ENCODE data around the gene AASDHPPT.
A peak's percentile ranks its signal among the peaks of the same experiment; 100 is the strongest.
"Not testable (repeated sequence)": the region's sequence is repeated elsewhere in the genome, so short reads cannot be mapped to it uniquely, and the experiment has no call there.

Gene AASDHPPT

GRCh38 chr11:106077609-106078455 lies at the start of gene AASDHPPT:
Gene AASDHPPT, plus strand, starts transcription at chr11:106077662. Its CDS starts 49 bp downstream, at chr11:106077711.
- no peak for DNase-seq

DNA sequence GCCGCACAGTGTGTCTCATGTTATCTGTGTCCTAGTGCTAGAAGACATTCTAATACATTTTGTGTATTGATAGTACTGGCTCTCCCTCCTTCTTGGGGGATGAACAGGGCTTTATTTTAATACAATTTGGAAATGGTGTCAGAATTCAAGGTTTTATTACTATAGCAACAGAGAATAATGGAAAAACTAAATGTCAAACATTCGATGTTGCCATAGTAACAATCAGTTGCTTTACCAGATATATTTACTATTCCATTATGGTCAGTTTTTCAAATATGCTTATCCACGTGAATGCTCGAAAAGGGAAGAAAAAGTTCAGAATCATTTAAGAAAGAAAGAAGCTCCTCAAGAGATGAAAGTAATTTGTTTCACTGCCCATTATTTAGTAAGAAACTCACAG lies 46.9 kb upstream of the AASDHPPT start:
- DNase-seq, result no peak

- no peak for DNase-seq
These were observed 46.2 kb upstream of the AASDHPPT start for GRCh38 chr11:106031202-106031810.

DNA sequence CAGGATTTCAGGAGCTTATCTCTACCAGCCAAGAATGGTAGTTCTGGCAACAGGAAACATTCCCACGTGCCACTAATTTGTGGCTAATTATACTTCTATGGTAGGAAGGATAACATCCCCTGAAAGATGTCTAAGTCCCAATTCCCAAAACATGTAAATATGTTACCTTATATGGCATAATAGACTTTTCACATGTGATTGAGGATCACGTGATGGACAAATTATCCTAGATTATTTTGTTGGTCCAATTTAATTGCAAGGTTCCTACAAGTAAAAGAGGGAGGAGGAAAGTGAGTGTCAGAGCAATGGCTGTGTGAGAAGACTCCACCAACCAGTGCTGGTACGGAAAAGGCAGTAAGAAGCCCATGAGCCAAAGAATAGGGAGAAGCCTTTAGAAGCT lies 45.5 kb upstream of the AASDHPPT start:
- no peak for DNase-seq

DNA sequence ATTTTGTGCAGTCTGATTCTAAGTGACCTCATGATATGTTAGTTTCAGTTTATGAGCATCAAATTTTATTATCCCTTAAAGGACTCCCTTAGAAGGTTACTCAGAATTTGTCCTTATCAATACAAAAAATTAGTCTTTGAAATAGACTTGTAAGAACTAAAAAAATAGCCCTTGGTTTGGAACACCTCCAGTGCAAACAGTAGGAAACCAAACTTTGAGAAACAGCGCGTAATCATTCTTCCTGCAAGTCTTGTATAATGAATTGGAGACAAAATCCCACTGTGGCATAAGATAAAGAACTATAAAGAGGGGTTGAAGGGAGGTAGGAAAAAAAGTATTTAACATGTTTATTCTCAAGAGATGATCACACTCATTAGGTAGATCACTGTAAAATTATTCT lies 44.6 kb upstream of the AASDHPPT start:
- DNase-seq, result no peak

GRCh38 chr11:106043540-106043939 lies 33.9 kb upstream of the AASDHPPT start:
- DNase-seq, result no peak

DNA sequence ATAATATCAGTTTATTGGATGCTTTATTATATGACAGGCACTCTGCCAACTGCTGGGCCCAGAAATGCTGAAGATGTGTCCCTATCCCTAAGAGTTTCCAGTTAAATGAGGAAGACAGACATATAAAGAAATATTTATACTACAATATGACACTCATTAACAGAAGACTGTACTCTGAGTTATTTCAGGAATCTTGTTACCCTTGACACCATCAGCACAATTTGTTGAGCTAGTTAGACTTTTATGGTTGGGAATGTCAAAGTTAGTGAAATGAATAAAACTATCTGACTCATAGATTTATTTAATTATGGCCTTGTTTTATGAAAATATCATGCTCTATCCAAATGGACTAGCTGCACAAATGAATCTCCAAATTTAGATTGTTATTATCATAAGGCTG lies 29.8 kb upstream of the AASDHPPT start:
- DNase-seq, result no peak

GRCh38 chr11:106049727-106050476 lies 27.6 kb upstream of the AASDHPPT start:
- no peak for DNase-seq

DNA sequence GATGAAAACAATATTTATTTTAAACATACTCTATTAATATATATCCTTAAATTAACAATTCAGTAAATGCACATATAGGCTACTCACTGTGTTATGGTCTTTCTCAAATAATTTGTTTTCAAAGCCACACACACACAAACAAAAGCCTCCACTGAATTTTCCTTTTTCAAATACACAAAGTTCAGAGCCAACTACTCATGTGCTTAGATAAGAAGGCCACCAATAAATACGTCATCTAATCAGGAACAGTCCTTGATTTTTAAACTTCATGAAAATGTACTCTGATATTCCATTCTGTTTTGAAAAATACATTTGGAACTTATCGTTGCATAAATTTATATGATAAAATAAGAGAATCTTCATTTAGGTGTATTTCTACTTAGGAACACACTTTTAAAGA lies 26.4 kb upstream of the AASDHPPT start:
- no peak for DNase-seq

DNA sequence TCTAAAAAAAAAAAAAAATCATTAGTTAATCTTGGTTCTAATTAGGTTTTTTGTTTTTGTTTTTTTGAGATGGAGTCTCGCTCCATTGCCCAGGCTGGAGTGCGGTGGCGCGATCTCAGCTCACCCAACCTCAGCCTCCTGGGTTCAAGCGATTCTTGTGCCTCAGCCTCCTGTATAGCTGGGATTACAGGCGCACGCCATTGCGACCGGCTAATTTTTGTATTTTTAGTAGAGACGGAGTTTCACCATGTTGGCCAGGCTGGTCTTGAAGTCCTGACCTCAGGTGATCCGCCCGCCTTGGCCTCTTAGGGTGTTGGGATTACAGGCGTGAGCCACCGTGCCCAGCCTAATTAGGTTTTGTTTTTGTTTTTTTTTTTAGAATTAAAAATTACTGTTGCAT lies 19.1 kb upstream of the AASDHPPT start:
- not testable (repeated sequence) for DNase-seq

DNA sequence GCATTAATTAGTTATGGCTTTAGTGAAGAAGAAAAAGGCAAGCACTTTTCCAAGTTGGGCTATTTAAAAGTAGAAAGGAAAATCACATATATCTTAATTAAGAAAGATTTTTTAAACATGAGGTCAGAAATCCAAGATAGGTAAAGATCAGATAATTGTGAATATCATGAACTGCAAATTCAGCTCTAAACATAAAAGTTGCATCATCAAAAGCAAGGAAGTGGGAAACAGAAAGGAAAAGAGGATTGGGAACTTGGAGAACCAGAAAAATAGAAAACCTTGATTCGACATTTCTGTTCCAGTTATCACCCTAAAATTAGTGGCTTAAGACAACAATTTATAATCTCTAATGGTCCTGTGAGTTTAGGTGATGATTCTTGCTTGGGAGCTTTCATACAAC lies 17.8 kb upstream of the AASDHPPT start:
- DNase-seq, result no peak

DNA sequence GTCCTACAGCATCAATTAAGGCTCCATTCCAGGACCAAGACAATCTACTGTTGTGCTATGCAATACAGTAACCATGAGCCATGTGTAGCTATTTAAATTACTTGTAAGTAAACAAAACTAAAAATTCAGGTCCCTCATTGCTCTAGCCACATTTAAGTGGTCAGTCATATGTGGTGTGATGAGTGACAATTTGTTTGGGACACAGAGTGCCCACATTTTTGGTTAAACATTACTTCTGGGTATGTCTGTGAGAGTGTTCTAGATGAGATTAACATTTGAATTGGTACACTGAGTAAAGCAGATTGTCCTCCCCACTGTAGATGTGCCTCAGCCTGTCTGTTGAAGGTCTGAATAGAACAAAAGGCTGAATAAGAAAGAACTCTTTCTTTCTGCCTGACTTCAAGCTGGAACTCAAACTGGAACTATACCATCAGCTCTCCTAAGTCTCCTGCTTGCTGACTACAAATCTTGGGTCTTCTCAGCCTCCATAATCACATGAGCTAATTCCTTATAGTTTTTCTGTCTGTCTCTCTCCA lies 16.1 kb upstream of the AASDHPPT start:
- DNase-seq, result no peak

DNA sequence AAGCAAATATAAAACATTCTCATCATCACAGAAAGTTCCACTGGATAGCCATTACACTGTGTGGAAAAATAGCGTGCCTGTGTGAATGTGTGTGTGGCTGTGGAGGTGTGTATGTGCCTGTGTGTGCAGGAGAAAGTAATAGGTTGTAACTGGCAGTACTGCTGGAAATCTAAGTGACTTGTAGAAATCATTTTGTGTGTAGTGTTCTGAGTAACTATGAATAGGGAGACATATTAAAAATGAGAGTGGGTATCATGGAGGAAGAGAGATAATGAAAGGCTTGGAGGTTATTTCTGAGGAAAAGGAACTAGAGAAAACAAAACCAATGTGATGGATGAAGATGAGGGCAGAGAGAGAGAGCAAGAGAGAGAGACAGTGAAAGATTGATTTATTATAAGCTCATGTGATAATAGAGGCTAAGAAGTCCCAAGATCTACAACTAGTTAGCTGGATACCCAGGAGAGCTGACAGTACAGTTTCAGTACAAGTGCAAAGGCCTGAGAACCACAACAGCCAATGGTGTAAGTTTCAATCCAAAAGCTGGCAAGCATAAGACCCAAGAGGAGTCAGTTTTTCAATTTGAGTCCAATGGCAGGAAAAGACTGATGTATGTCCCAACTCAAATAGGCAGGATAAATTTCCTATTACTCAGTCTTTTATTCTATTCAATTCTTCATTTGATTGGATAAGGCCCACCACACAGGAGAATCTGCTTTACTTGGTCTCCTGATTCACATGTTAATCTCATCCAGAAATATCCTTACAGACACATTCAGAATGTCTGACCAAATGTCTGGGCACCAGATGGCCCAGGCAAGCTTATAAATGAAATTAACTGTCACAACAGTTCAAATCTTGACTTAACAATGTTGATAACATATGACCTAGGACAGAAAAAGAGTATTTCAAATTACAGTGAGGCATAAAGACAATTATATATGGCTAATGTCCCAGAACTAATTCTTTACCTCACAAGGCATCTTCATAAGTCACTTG lies 15.2 kb upstream of the AASDHPPT start:
- DNase-seq, result no peak

DNA sequence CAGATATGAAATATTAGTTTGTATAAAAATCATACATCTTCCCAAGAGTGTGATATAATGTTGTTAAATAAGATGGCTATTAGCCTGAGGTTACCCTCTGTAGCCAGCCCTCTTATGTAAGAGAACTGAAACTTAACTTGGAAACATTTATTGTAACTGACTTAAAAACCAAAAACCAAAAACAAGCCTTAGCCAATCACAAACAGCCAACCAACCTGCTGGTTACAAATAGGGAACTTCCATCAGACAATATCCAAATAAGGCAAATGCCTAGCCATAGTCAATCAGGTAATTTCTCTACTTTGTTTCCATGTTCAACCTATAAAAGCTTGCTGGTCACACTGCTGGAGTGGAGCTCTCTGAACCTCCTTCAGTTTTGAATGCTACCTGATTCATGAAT lies 14.5 kb upstream of the AASDHPPT start:
- no peak for DNase-seq

GRCh38 chr11:106070606-106071005 lies 6.9 kb upstream of the AASDHPPT start:
- DNase-seq, result no peak

DNA sequence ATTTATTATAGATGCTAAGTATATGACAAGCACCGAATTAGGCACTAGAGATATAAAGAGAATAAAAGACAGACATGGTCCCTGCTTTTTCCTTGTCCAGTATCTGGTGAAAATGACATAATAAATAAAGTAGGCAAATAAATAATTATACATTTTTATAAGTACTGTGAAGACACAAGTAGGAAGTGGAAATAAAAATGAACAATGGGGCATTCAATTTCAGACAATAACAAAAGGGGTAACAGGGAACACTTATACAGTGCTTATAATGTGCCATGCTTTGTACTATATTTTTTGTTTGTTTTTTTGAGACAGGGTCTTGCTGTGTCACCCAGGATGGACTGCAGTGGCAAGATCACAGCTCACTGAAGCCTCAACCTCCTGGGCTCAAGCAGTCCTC lies 4.7 kb upstream of the AASDHPPT start:
- DNase-seq, result no peak

GRCh38 chr11:106076171-106076918 lies 1.1 kb upstream of the AASDHPPT start:
- DNase-seq, result no peak

DNA sequence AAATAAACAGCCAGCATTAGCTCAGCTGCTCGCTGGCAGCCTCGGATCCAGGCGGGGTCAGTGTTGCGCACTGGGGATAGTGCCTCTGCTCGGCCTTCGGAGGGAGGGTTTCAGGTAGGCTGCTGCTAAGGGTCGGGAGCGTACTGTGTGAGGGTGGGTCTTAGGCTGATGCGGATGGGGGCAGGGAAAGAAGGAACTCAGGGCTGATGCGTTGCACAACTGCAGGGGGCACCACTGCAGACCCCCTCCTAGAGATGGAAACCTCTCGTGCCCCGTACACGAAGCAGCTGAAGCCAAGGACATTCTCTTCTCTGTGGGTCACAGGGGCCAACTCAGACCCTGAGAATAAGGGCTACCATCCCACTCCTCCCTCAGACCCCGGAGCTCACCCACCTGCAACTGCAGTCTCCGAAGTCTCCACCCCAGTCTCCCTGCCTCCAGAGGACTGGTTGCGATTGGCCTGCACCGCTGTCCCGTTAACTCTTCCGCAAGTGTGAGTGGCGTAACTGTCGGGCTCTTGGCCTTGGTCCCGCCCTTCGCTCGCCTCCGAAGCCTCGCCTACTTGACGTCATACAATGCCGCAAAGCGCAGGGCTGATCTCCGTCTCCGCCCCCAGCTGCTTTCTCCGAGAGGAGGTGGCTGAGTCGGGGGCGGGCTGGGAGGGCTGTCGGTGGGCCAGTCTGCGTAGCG lies 398 bp upstream of the AASDHPPT start, which contains the start of gene KBTBD3:
Gene KBTBD3, minus strand, starts transcription at position 429 of the 690 bp plus-strand sequence. CDS start 18,250 bp downstream, outside the sequence.
- DNase-seq, result peak; percentile 99

GRCh38 chr11:106082096-106082495 lies 4.6 kb downstream of the AASDHPPT start:
- no peak for DNase-seq

DNA sequence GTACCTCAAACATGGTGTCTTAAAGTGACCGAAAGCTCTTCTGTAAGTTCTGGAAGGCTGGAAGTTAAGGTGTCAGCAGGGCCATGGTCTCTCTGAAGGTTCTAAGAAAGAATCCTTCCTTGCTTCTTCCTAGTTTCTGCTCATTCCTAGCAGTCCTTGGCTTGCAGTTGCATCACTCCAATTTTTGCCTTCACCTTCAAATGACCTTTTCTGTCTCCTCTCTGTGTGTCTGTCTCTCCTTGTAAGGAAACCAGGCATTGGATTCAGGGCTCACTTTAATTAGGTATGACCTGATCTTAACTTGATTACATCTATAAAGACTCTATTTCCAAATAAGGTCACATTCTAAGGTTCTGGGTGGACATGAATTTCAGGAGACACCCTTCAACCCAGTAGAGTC lies 8.7 kb downstream of the AASDHPPT start:
- no peak for DNase-seq

GRCh38 chr11:106086850-106087249 lies 9.4 kb downstream of the AASDHPPT start:
- no peak for DNase-seq

All from activated naive CD4-positive, alpha-beta T cell treated with anti-CD3 and anti-CD28 coated beads, Interleukin-2, amount 50 U/mL, for 16 hours (primary cell).